HG03457 (cell line): Measurements from ENCODE around the gene TLN1.

Experiments
- ATAC-seq: cut with Tn5 transposase; IDR thresholded peaks from one replicate; pipeline ENCODE4 v1.9.1; 2021; ENCODE audit warnings: moderate number of reproducible peaks; ENCODE audit not compliant: unreplicated experiment

TLN1 gene

GRCh38 chr9:35732185-35732799, at the start of gene TLN1, which contains the start of gene CREB3:
TLN1 (minus strand) TSS chr9:35732195; CDS start chr9:35725694, 6,501 bp downstream.
CREB3 (plus strand) TSS chr9:35732666; CDS start chr9:35732773, 107 bp downstream.
- ATAC-seq, result peak; percentile 71

DNA sequence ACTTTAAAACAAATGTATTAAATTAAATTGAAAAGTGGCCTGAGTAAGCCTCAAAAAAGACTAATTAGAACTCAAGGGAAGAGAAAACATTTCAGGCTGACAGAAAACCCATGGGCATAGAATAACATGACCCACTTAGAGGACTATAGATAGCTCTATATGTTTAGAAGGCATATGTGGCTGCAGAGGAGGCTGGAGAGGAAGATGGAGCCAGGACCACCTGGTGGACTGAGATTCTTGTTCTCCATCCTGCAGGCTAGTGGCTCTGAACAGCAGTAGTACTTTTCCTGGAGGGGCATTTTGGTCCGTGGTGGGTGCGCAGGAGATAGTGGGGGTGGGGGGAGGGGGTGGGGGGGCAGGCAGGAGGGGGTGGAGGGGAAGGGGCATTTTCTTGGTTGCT, 49.1 kb upstream of the TLN1 start:
- no peak for ATAC-seq

DNA sequence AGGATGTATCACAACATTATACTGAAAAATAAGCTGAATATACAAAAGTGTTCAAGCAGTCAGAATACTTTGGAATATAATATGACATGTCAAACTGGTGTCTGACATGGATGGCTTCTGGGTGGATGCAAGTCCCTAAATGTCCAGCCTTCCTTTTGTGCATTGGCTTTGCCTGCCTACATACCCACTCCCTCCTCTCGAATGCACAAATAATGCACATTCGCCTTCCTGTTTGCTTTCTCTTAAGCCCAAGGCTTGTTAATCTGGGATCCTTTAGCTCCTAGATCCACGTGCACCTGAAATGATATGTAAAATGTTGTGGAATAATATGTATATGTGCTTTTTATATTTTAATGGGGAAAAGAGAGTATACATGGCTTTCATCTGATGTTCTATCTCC, 46.5 kb upstream of the TLN1 start:
- ATAC-seq, result no peak

DNA sequence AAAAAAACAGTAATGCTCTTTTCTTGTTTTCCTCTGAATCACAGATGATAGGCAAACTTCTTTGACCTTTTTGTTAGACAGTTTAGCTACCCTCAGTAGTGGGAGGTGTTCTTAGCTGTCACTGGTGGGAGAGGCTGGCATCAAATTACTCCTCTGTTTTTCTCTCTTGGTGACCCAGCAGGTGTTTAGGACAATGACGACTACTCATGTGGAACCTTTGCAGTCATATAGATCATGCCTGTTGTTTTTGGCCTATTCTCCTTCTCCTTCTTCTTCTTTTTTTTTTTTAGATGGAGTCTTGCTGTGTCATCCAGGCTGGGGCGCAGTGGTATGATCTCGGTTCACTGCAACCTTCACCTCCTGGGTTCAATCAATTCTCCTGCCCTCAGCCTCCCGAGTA, 44.0 kb upstream of the TLN1 start:
- ATAC-seq, result no peak

- ATAC-seq, result no peak
Observed at GRCh38 chr9:35774907-35775635, 43.1 kb upstream of the TLN1 start.

DNA sequence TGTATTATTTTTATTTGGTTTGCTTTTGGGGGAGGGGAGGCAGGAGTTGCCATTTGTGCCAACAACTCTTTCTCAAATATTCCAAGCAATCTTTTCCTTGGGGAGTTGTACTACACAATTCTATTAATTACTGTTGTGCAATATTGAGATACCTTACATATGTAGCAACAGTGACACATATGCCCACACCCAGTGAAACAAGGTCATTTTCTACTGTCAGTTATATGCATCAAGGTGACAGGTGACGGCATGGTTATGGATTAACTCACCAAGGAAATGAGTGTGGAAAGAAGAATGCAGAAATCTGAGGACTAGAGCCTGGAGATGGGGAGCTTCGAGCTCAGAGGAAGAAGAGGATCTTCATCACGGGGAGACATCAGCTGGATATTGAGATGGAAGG, 39.9 kb upstream of the TLN1 start:
- ATAC-seq, result no peak

DNA sequence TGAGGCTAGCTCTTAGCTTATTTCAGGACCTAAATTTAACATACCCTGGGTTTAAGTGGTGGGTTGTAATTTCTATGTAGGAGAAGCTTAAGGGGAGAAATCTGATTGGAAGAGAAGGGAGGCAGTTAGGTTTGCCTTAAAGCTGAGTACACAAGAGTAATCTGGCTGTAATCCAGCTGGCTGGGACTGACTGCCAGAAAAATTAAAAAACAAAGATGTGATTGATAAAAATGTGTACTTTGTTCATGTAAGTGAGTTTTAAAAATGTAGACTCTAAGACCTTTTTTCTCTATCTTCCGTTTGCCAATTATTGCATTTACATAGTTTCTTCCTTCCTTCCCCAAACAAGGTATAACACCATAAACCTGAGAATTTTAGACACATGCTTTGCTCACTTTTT, 39.5 kb upstream of the TLN1 start:
- no peak for ATAC-seq

DNA sequence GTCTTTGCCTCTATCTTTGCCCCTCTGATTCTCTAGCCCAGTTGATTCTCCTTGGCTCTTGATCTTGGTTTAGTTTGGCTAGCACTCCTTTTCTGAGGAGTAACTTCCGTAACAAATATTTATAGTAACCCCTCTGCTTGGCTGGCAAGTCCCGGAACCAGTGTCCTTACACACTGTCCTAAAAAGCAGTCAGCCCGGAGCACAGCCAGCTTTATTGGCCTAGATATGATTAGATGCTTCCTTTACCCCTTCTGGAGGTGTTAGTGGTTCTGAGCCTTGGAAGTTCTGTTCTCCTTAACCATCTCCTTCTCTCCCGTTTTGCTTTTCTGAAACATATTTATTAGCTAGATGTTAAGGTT, 39.1 kb upstream of the TLN1 start:
- no peak for ATAC-seq

GRCh38 chr9:35769763-35770162, 37.8 kb upstream of the TLN1 start:
- ATAC-seq, result no peak

- ATAC-seq, result no peak
Observed at GRCh38 chr9:35767458-35767857, 35.5 kb upstream of the TLN1 start.

DNA sequence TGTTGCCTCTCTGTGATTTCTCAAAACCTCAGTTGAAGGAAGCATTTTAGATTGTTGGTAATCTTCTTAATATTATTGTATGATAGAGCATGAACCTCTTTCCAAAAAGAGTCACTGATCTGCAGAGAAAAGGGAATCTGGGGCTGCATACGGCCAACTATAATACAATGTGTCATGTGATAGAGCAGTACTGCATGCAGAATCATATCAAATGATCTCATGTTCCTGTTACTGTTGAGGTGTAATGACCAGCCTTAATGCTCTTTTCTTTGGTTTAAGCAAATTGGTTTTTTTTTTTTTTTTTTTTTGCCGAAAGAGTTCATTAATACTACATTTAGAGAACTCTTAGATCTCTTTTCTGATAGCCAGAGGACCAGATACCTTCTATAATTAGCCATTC, 35.0 kb upstream of the TLN1 start:
- ATAC-seq, result no peak

DNA sequence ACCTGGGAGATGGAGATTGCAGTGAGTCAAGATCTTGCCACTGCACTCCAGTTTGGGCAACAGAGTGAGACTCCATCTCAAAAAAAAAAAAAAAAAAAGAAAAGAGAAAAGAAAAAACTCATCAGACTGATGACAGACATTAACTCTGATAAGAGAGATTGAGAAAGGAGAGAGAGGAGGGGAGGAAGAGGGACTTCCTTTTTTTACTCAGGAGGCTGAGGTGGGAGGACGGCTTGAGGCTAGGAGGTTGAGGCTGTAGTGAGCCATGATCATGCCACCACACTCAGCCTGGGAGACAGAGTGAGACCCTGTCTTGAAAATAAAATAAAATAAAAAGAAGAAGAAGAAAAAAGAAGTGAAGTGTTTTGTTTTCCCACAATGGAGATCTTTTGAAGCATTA, 31.8 kb upstream of the TLN1 start:
- ATAC-seq, result no peak

- ATAC-seq, result no peak
Observed at GRCh38 chr9:35763181-35763580, 31.2 kb upstream of the TLN1 start.

DNA sequence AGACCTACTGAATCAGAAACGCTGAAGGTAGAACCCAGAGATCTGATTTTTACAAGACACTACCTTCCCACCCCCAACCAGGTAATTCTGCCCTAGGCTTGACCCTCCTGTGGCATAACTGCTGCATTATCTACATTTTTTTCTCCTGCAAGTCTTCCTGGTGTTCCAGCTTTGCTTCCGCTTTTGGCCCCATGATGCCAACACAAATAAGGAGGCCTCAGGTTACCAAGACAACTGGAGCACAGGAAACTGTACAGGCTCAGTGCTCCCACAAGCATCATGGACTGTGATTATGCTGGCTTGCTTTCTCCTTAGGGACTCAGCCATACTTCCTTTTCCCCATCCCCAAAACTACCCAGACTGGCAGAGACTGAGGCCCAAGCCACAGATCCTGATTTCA, 28.7 kb upstream of the TLN1 start:
- no peak for ATAC-seq

- ATAC-seq, result no peak
Observed at GRCh38 chr9:35759795-35760194, 27.8 kb upstream of the TLN1 start.

DNA sequence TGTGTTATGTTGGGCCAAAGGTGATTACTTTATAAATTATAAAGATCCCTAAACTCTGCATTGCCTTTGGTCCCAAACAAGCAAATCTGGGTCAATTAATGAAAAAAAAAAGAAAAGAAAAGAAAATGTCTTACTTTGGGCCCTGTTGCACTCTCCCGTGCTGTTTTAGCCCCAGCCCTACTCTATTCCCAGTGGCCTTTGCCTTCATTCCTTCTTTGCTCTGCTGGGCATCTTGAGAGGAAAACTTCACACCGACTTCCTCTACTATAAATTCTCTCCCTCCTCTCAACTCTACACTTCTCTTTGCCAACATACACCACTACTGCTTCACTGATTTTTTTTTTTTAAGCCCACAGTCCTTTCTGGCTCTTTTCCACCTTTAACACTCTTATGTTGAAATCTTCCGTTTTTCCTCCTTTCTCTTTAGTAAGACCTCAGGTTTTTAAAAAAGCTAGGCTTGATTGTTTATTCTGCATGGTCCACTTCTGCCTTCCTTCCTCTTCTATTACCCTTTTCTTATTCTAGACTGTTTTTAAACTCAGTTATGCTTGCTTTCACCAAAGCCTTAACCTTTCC, 26.6 kb upstream of the TLN1 start:
- ATAC-seq, result no peak

- ATAC-seq, result no peak
Observed at GRCh38 chr9:35757892-35758275, 25.9 kb upstream of the TLN1 start.

GRCh38 chr9:35757226-35757891, 25.4 kb upstream of the TLN1 start:
- ATAC-seq, result peak; percentile 26

DNA sequence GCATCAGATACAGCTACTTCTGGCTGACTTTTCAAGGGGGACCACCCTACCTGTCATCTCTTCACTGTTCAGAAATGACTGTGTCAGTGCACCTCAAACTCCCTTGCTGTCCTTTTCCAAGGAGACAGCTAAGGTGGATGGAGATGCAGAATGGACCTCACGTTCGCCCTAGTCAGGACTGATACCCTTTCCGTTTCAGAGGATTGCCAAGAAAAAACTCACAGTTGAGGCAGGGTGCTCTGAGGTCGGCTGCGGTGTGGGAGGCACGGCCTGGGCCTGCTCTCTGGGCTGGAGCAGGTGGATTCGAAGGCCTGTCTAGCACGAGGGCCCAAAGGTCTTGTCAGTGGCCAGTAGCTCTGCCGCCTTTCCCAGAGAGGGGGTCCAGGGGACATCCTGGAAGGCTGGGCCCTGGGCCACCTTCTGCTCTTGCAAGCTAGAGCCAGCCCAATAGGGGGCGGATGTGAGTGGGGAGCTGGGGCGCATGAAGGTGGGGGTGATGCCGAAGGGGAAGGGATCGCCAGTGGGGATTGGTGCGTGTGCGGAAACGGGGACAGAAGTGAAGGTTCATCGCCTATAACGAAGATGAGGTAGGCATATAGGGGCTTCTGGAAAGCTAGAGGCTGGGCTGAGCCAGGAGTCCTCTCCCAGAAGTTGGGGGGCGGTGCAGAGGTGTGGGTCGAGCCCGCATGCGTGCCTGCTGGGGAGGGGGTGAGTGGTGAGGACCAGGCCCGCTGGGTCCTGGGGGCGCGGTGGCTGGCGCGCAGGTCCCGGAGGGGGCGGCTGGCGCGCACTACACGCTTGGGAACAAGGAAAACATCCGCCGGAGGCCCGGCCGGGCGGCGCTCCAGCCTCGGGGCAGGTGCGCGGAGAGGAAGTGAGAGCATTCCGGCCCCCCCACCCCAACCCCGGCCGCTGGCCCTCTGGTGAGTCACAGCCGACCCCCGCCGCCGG, 24.6 kb upstream of the TLN1 start:
- peak; percentile 42 for ATAC-seq

GRCh38 chr9:35755071-35755470, 23.1 kb upstream of the TLN1 start:
- ATAC-seq, result no peak

DNA sequence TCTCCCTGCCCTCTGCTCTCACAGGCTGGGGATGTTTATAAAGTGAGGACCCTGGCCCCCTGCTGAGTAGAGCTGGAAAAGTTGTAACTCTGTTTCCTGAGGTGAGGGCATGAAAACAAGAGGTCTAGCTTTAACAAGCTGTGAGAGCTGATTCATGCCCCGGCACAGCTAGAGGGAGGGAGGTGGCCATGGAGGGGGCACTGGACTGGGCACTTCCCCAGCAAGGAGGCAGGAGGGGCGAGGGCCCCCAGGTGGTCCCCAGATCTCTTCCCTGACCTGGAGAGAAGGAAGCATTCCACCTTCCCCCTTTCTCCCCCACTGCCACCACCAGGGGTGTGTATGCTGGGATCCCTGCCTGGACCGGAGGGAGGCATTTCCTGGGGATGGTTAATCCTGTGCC, 22.3 kb upstream of the TLN1 start, which contains the start of gene MSMP:
Gene MSMP (minus strand): TSS at position 13 of the 400 bp plus-strand sequence. CDS start 147 bp downstream, outside the sequence.
- no peak for ATAC-seq
